ENCODE measurements around the gene GGCX. TPM values are rescaled to one million over a fixed set of nuclear protein-coding genes. Genes with fewer than 3 reads are reported as not detected.

GGCX gene
- total and polyA plus RNA-seq, 2 of the 13 experiments (the other 11 are each of a cell fraction or from before 2014, with no cell fraction given) = 72.5 to 103 TPM

DNA sequence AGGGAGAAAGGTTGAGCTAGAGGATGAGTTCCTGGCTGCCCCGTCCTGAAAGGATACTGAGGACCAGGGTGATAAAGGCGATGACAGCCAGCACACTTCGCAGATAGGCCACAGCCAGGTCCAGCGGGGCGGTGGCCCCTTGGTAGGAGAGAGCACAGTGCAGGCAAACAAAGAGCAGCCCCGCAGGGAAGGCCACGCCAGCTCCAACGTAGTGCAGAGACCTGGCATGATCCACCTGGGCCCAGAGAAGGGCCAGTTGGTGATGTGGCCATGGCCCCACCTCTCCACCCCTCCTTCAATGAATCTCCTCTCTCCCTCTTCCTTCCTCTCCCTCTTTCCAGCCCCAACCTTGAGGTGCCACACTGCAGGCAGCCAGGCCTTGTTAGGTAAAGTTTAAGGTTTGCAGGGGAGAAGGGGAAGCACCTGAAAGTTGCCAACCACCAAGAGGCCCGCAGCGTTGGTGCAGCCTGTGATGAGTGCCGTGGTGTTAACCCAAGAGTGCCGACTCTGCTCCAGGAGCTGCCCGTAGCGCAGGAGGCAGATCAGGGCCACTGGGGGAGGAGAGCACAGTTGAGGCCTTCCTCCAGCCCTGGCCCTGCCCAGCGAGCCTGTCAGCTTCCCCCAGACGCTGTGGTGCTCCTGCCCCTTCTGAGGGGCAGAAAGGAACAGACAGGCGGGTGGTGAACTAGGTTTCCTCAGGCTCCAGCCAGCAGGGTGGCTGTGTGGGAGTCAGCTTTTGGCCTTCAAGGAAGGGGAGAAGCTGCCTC, 38.4 kb upstream of the GGCX start (continued):
- TF ChIP-seq CCAR2 (optimal IDR thresholded peaks at IDR 0.05; ENCODE audit: low read depth, low read length) (no peak), ZSCAN30 (CRISPR knock-in tag; IDR thresholded peaks at IDR 0.05) (no peak), RFXANK (CRISPR knock-in tag; IDR thresholded peaks at IDR 0.05) (no peak), MAZ (IDR thresholded peaks at IDR 0.05; ENCODE audit: borderline replicate concordance, low read depth, low read length) (no peak), MAZ (CRISPR knock-in tag; IDR thresholded peaks at IDR 0.05; ENCODE audit: low read depth) (no peak), ZNF224 (CRISPR knock-in tag; IDR thresholded peaks at IDR 0.05) (no peak), ZNF775 (CRISPR knock-in tag; IDR thresholded peaks at IDR 0.05; ENCODE audit: borderline replicate concordance) (no peak), MAFF (IDR thresholded peaks at IDR 0.05; ENCODE audit: low read depth, low read length) (no peak), ZBTB8A (CRISPR knock-in tag; IDR thresholded peaks at IDR 0.05; ENCODE audit: borderline replicate concordance, low read depth) (no peak), ZNF766 (CRISPR knock-in tag; IDR thresholded peaks at IDR 0.05; ENCODE audit: borderline replicate concordance) (no peak), FOXA1 (IDR thresholded peaks at IDR 0.05) (no peak), FOXA1 (CRISPR knock-in tag; IDR thresholded peaks at IDR 0.05) (0 out of 2 replicates have a peak, but pooled peaks have one; percentile 9), NPAS2 (CRISPR knock-in tag; IDR thresholded peaks at IDR 0.05; ENCODE audit: borderline replicate concordance) (0 out of 2 replicates have a peak, but pooled peaks have one; percentile 8), NFIC (IDR thresholded peaks at IDR 0.05; ENCODE audit: low read length) (no peak), KMT2A (CRISPR knock-in tag; IDR thresholded peaks at IDR 0.05) (no peak; the same call in 1 of the 2 replicates), ZNF136 (CRISPR knock-in tag; IDR thresholded peaks at IDR 0.05; ENCODE audit: low read depth) (no peak), SALL1 (CRISPR knock-in tag; IDR thresholded peaks at IDR 0.05) (0 out of 2 replicates have a peak, but pooled peaks have one; percentile 8), SIN3B (IDR thresholded peaks at IDR 0.05; ENCODE audit: low read length) (no peak), ZBTB21 (CRISPR knock-in tag; IDR thresholded peaks at IDR 0.05) (no peak), ZNF570 (CRISPR knock-in tag; IDR thresholded peaks at IDR 0.05; ENCODE audit: borderline replicate concordance) (no peak)
- TF ChIP-seq, protein P1, sequence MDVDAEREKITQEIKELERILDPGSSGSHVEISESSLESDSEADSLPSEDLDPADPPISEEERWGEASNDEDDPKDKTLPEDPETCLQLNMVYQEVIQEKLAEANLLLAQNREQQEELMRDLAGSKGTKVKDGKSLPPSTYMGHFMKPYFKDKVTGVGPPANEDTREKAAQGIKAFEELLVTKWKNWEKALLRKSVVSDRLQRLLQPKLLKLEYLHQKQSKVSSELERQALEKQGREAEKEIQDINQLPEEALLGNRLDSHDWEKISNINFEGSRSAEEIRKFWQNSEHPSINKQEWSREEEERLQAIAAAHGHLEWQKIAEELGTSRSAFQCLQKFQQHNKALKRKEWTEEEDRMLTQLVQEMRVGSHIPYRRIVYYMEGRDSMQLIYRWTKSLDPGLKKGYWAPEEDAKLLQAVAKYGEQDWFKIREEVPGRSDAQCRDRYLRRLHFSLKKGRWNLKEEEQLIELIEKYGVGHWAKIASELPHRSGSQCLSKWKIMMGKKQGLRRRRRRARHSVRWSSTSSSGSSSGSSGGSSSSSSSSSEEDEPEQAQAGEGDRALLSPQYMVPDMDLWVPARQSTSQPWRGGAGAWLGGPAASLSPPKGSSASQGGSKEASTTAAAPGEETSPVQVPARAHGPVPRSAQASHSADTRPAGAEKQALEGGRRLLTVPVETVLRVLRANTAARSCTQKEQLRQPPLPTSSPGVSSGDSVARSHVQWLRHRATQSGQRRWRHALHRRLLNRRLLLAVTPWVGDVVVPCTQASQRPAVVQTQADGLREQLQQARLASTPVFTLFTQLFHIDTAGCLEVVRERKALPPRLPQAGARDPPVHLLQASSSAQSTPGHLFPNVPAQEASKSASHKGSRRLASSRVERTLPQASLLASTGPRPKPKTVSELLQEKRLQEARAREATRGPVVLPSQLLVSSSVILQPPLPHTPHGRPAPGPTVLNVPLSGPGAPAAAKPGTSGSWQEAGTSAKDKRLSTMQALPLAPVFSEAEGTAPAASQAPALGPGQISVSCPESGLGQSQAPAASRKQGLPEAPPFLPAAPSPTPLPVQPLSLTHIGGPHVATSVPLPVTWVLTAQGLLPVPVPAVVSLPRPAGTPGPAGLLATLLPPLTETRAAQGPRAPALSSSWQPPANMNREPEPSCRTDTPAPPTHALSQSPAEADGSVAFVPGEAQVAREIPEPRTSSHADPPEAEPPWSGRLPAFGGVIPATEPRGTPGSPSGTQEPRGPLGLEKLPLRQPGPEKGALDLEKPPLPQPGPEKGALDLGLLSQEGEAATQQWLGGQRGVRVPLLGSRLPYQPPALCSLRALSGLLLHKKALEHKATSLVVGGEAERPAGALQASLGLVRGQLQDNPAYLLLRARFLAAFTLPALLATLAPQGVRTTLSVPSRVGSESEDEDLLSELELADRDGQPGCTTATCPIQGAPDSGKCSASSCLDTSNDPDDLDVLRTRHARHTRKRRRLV (CRISPR knock-in tag; IDR thresholded peaks at IDR 0.05) = no peak
- TF ChIP-seq, protein P2, sequence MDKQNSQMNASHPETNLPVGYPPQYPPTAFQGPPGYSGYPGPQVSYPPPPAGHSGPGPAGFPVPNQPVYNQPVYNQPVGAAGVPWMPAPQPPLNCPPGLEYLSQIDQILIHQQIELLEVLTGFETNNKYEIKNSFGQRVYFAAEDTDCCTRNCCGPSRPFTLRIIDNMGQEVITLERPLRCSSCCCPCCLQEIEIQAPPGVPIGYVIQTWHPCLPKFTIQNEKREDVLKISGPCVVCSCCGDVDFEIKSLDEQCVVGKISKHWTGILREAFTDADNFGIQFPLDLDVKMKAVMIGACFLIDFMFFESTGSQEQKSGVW (CRISPR knock-in tag; IDR thresholded peaks at IDR 0.05; ENCODE audit: borderline replicate concordance) = no peak
- TF ChIP-seq, protein P3, sequence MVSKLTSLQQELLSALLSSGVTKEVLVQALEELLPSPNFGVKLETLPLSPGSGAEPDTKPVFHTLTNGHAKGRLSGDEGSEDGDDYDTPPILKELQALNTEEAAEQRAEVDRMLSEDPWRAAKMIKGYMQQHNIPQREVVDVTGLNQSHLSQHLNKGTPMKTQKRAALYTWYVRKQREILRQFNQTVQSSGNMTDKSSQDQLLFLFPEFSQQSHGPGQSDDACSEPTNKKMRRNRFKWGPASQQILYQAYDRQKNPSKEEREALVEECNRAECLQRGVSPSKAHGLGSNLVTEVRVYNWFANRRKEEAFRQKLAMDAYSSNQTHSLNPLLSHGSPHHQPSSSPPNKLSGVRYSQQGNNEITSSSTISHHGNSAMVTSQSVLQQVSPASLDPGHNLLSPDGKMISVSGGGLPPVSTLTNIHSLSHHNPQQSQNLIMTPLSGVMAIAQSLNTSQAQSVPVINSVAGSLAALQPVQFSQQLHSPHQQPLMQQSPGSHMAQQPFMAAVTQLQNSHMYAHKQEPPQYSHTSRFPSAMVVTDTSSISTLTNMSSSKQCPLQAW (CRISPR knock-in tag; IDR thresholded peaks at IDR 0.05) = no peak

Measured in HepG2 (cell line).